ENCODE measurements around the gene IPO7. TPM values are rescaled to one million over a fixed set of nuclear protein-coding genes. Genes with fewer than 3 reads are reported as not detected.
"Not testable (repeated sequence)": the region's sequence is repeated elsewhere in the genome, so short reads cannot be mapped to it uniquely, and the experiment has no call there.

Gene IPO7
- polyA plus RNA-seq, 1 donor (not counting 4 experiments of a cell fraction or from before 2014, with no cell fraction given) = 115 TPM

- Histone ChIP-seq H3K9ac (ENCODE audit: control insufficient read depth, extremely low read depth, insufficient read depth, low read length) (no peak overlapping the region), H3K4me2 (ENCODE audit: control insufficient read depth, extremely low read depth, insufficient read depth, low read depth, low read length) (no peak overlapping the region), H3K27me3 (ENCODE audit: control insufficient read depth, extremely low read depth, insufficient read depth, low read length) (no peaks in the 10 kb centered on the region), H3K79me2 (ENCODE audit: control insufficient read depth, insufficient read depth, low read length) (no peaks in the 10 kb centered on the region), H3K4me1 (ENCODE audit: control insufficient read depth, extremely low read depth, insufficient read depth, low read length) (no peaks in the 10 kb centered on the region), H3K27ac (ENCODE audit: control insufficient read depth, insufficient read depth, low read length) (no peak overlapping the region), H3K4me3 (ENCODE audit: control insufficient read depth in 2 of 3, extremely low read depth in 1 of 3, insufficient read depth in 2 of 3, low read depth in 1 of 3, low read length in 3 of 3) (no peak overlapping the region), H2AFZ (ENCODE audit: control insufficient read depth, low read length) (no peak overlapping the region), H3K36me3 (ENCODE audit: control insufficient read depth in 2 of 2, extremely low read depth in 1 of 2, insufficient read depth in 2 of 2, low read length in 2 of 2) (no peaks in the 10 kb centered on the region), H3K9me1 (ENCODE audit: control insufficient read depth, extremely low read depth, insufficient read depth, low read length) (no peaks in the 10 kb centered on the region), H3K9me3 (ENCODE audit: control insufficient read depth, low read depth, low read length) (no peaks in the 10 kb centered on the region), H4K20me1 (ENCODE audit: control insufficient read depth, extremely low read depth, insufficient read depth, low read length) (no peaks in the 10 kb centered on the region)
- TF ChIP-seq EZH2 (IDR thresholded peaks at IDR 0.05; ENCODE audit: low read length) = no peak
- TF ChIP-seq CTCF (optimal IDR thresholded peaks at IDR 0.05 in 1 of 3, IDR thresholded peaks at IDR 0.05 in 1 of 3, conservative IDR thresholded peaks at IDR 0.05 in 1 of 3; ENCODE audit: extremely low read depth in 1 of 3, insufficient read depth in 2 of 3, low read length in 3 of 3) = no peak
- DNase-seq (ENCODE audit: low read depth, low spot score) (no peak), FAIRE-seq (no peak)
- dilution Hi-C loops (cut with MboI; ENCODE audit: extremely low pct_ligation_motif_present, low sequenced_read_pairs) = no loop called here
Observed at GRCh38 chr11:9344061-9344680, 40.3 kb upstream of the IPO7 start.

- no peak for FAIRE-seq
- Histone ChIP-seq H3K9me1 (ENCODE audit: control insufficient read depth, extremely low read depth, insufficient read depth, low read length) (no peaks in the 10 kb centered on the region), H3K9me3 (ENCODE audit: control insufficient read depth, low read depth, low read length) (no peaks in the 10 kb centered on the region), H3K4me2 (ENCODE audit: control insufficient read depth, extremely low read depth, insufficient read depth, low read depth, low read length) (no peak overlapping the region), H3K27ac (ENCODE audit: control insufficient read depth, insufficient read depth, low read length) (no peak overlapping the region), H3K27me3 (ENCODE audit: control insufficient read depth, extremely low read depth, insufficient read depth, low read length) (no peaks in the 10 kb centered on the region), H3K36me3 (ENCODE audit: control insufficient read depth in 2 of 2, extremely low read depth in 1 of 2, insufficient read depth in 2 of 2, low read length in 2 of 2) (no peaks in the 10 kb centered on the region), H3K9ac (ENCODE audit: control insufficient read depth, extremely low read depth, insufficient read depth, low read length) (no peak overlapping the region), H3K4me3 (ENCODE audit: control insufficient read depth in 2 of 3, extremely low read depth in 1 of 3, insufficient read depth in 2 of 3, low read depth in 1 of 3, low read length in 3 of 3) (no peak overlapping the region), H3K4me1 (ENCODE audit: control insufficient read depth, extremely low read depth, insufficient read depth, low read length) (peaks cover 4% of the 10 kb centered on the region), H2AFZ (ENCODE audit: control insufficient read depth, low read length) (no peak overlapping the region), H4K20me1 (ENCODE audit: control insufficient read depth, extremely low read depth, insufficient read depth, low read length) (no peaks in the 10 kb centered on the region), H3K79me2 (ENCODE audit: control insufficient read depth, insufficient read depth, low read length) (no peaks in the 10 kb centered on the region)
- no peak for DNase-seq (ENCODE audit: low read depth, low spot score)
- dilution Hi-C loops (cut with MboI; ENCODE audit: extremely low pct_ligation_motif_present, low sequenced_read_pairs) = no loop called here
- TF ChIP-seq EZH2 (IDR thresholded peaks at IDR 0.05; ENCODE audit: low read length) (no peak), CTCF (optimal IDR thresholded peaks at IDR 0.05 in 1 of 3, IDR thresholded peaks at IDR 0.05 in 1 of 3, conservative IDR thresholded peaks at IDR 0.05 in 1 of 3; ENCODE audit: extremely low read depth in 1 of 3, insufficient read depth in 2 of 3, low read length in 3 of 3) (no peak)
Observed at GRCh38 chr11:9347100-9347499, 37.4 kb upstream of the IPO7 start.

GRCh38 chr11:9347779-9348178, 36.7 kb upstream of the IPO7 start:
- dilution Hi-C loops (cut with MboI; ENCODE audit: extremely low pct_ligation_motif_present, low sequenced_read_pairs); FAIRE-seq; DNase-seq (ENCODE audit: low read depth, low spot score): not testable (repeated sequence)

More at GRCh38 chr11:9347779-9348178, 36.7 kb upstream of the IPO7 start:
- H3K36me3 ChIP-seq (ENCODE audit: control insufficient read depth in 2 of 2, extremely low read depth in 1 of 2, insufficient read depth in 2 of 2, low read length in 2 of 2); H4K20me1 ChIP-seq (ENCODE audit: control insufficient read depth, extremely low read depth, insufficient read depth, low read length); H3K9ac ChIP-seq (ENCODE audit: control insufficient read depth, extremely low read depth, insufficient read depth, low read length); H3K4me2 ChIP-seq (ENCODE audit: control insufficient read depth, extremely low read depth, insufficient read depth, low read depth, low read length); H3K79me2 ChIP-seq (ENCODE audit: control insufficient read depth, insufficient read depth, low read length); H3K9me1 ChIP-seq (ENCODE audit: control insufficient read depth, extremely low read depth, insufficient read depth, low read length); H2AFZ ChIP-seq (ENCODE audit: control insufficient read depth, low read length); H3K9me3 ChIP-seq (ENCODE audit: control insufficient read depth, low read depth, low read length); H3K4me3 ChIP-seq (ENCODE audit: control insufficient read depth in 2 of 3, extremely low read depth in 1 of 3, insufficient read depth in 2 of 3, low read depth in 1 of 3, low read length in 3 of 3); H3K27ac ChIP-seq (ENCODE audit: control insufficient read depth, insufficient read depth, low read length); H3K4me1 ChIP-seq (ENCODE audit: control insufficient read depth, extremely low read depth, insufficient read depth, low read length); H3K27me3 ChIP-seq (ENCODE audit: control insufficient read depth, extremely low read depth, insufficient read depth, low read length): not testable (repeated sequence)

Measured in keratinocyte (primary cell).